Stimulated activated CD4-positive, alpha-beta T cell treated with anti-CD3 and anti-CD28 coated beads, Interleukin-1b, Interleukin-23, amount 100 ng/mL, for 1 hour (primary cell): Measurements from ENCODE around the gene ENTPD6.

Source experiments
- DNase-seq, 2 donors: peaks; one replicate each; pipeline ENCODE4 v3.0.0-alpha.2; 2020; ENCODE audit warnings: low read depth in 2 of 2

Gene ENTPD6

GRCh38 chr20:25242231-25242630, 46.7 kb downstream of the ENTPD6 start:
- no peak for DNase-seq

DNA sequence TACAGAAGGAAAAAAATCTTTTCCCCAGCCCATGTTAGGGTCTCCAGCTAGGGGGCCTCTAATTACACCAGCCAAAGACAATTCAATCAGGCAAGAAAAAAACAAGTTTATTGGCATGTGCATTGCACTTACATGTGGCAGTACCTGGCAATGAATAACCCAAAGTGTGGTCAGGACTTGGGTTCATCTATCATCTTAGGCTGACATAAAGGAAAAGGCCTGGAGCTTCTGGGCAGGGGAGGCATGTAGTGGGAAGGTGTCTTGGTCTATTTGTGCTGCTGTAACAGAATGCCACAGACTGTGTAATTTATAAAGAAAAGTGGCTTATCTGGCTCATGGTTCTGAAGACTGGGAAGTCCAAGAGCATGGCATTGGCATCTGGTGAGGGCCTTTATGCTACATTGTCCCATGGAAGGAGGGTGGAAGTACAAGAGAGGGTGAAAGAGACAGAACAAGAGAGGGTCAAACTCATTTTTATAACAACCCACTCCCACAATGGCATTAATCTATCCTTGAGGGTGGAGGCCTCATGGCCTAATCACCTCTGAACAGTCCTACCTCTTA, 48.0 kb downstream of the ENTPD6 start:
- no peak for DNase-seq

- no peak for DNase-seq
Measured at GRCh38 chr20:25244976-25245375, 49.5 kb downstream of the ENTPD6 start.

DNA sequence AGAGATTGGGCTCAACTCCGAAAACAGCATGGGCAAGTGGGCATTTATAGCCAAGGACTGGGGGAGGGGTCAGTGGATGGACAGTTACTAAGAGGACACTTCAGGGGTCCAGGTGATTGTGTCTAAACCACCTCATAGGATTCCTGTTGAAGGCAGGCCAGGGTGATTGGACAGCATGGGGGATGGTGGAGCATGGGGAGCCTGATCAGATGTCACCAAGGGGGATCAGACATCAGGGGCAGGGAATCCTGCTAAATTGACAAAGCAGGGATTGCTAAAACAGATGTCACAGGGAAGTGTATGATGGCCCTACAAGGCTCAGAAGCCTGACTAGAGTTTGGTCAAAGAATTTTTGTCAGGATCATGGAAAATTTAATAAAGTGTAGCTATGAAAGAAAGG, 49.9 kb downstream of the ENTPD6 start:
- no peak for DNase-seq

GRCh38 chr20:25246182-25246999, 50.9 kb downstream of the ENTPD6 start:
- no peak for DNase-seq

GRCh38 chr20:25247000-25247517, 51.5 kb downstream of the ENTPD6 start:
- DNase-seq, result no peak

DNA sequence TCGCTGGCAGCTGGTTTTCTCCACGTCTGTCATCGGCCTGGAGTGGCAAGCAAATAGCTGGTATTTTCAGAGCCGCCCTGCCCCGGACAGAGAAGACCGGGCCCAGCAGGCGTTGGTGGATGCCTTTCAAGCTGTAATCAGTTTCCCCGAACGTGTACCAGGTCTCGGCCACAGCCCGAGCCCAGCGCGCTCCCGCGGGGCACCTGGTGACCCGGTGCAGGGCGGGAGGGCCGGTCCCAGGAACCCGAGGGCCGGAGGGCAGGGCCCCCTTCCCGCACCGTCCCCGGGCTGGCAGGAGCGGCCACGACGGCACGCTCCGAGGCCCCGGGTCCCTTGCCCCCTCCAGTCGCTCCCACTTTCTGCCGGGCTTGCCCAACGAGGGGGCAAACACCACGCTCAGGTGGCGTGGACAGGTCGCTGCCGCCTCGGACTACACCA, 52.0 kb downstream of the ENTPD6 start:
- no peak for DNase-seq

- DNase-seq, result peak; percentile 48 to 61
Measured at GRCh38 chr20:25247956-25248785, 52.7 kb downstream of the ENTPD6 start, which contains the start of gene PYGB. Gene PYGB (plus strand): TSS chr20:25248085. CDS start chr20:25248179, 94 bp downstream.

- DNase-seq, result no peak
Measured at GRCh38 chr20:25248786-25249172, 53.3 kb downstream of the ENTPD6 start.

GRCh38 chr20:25249198-25249931, 53.9 kb downstream of the ENTPD6 start:
- no peak for DNase-seq

- no peak for DNase-seq
Measured at GRCh38 chr20:25250508-25250907, 55.0 kb downstream of the ENTPD6 start.

DNA sequence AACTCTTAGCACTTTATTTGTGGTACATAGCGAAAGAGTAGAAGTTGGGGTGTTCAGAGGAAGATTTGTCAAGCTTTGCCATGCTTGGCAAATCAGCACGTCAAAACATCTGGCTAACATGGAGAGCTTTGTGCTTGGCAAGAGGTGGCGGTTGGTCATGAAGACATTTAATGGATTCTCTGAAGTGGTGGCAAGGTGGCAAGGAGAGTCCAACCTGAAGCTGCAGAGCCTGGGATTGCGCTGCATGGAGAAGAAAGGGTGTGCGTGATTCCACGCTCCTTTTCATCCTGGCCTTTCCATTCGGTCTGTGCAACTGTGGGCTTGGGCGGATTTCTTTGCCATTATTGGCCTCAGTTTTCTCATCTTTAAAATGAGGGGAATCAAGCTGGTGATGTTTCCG, 55.5 kb downstream of the ENTPD6 start:
- DNase-seq, result no peak

- DNase-seq, result no peak
Measured at GRCh38 chr20:25251558-25251957, 56.0 kb downstream of the ENTPD6 start.

DNA sequence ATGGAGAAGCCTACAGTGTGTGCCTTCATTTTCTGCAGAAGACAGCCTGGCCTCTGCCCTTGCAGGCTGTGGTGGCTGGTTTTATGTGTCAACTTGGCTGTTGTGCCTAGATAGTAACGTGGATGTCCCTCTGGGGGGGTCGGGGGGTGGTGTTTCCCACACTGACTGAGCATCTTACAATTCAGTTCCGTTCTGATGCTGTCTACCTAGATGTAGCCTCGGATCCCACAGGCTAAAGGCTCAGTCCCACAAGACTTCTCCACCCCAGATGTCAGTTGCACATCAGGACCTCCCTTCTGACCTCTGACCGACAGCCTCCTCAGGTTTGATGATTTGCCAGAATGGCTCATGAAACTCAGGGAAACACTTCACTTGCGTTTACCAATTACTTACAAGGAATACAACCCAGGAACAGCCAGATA, 56.7 kb downstream of the ENTPD6 start:
- no peak for DNase-seq

GRCh38 chr20:25252686-25253421, 57.3 kb downstream of the ENTPD6 start:
- no peak for DNase-seq

DNA sequence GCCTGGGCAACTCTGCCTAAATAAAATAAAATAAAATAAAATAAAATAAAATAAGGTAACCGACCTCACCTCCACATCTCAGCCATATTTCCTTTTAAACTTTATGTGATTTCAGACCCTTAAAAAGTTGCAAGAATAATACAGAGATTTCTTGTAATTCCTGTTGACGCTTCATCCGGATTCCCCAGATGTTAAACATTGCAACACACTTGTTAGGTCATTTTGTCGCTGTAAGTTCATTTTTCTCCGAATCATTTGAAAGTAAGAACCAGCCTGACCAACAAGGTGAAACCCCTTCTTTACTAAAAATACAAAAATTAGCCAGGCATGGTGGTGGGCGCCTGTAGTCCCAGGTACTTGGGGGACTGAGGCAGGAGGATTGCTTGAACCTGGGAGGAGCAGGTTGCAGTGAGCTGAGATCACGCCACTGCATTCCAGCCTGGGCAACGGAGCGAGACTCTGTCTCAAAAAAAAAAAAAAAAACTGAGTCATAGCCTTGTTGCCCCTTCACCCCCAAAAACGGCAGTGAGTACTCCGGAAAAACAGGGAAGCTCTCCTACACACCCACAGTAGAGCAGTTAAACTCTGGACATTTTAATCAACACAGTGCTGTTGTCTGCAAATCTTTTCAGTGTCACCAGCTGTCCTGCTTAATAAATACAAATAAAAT, 58.2 kb downstream of the ENTPD6 start:
- no peak for DNase-seq

GRCh38 chr20:25254571-25254970, 59.1 kb downstream of the ENTPD6 start:
- no peak for DNase-seq

DNA sequence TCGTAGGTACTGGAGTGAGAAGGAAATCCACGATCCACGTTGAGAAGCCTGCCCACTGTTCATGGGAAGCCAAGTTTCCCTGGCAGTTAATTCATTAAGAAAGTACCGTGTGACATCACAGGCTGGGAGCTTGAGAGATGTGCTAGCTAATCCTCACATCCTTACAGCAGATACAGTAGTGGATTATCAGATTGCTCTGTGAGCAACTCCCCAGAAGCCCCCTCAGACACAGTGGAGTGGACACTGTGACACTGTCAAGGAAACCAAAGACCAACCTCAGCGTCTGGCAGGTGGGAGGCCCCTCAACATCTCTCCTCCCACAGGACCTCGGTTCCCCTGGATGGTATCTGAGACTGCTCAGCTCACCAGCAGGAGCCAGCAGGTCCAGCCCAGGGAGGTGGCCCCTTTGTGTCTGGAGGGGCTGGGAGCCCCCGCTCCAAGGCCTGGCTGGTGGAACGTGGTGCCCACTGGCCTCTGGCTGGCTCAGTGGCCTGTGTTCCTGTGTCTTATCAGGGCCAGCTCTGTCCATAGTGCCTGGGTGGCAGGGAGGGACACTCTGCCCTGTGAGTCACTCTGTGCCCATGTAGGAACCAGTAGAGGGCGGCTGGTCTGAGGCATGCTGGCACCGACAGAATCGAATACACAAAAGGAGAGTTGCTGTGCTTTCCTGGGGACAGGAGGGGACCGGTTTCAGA, 59.6 kb downstream of the ENTPD6 start:
- DNase-seq, result no peak

DNA sequence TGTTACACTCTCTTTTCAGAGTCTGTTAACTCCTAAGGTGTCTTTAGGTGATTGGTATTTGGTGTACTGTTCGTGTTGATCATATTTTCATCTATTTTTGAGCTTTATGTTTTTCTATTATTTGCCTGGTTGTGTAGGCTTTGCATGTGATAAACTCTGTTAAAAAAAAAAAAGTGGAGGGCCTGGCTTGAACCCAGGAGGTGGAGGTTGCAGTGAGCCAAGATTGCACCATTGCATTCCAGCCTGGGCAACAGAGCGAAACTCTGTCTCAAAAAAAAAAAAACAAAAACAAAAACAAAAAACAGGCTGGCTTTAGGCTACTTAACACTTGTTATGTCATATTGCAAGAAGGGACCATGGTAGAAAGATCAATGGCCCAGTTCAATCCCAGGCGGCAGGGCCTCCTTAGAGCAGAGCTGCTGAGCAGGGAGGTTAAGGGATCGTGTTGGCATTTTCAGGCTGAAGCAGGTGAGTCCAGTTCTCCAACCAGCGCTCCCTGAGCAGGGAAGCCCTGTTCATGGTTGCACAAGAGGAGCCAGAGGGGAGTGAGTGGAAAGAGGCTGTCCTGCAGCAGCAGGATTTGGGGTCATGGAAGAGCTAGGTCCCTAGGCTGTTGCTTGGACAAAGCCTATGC, 60.8 kb downstream of the ENTPD6 start:
- no peak for DNase-seq
